SK-N-SH treated with all-trans-retinoic acid at 6 μM for 48 hours (cell line): Measurements from ENCODE around the gene PIP5K1C.

Experiments
- ARNTL ChIP-seq: fragments of 450-650 bp; formaldehyde crosslinking; IDR thresholded peaks from 2 replicates; pipeline ENCODE4 v1.5.0; 2020; ENCODE audit warnings: low read depth, mild to moderate bottlenecking, moderate library complexity, borderline replicate concordance
- CSDC2 ChIP-seq: fragments of 250-450 bp; sonication (Bioruptor Pico); IDR thresholded peaks from 2 replicates; pipeline ENCODE4 v1.5.0; 2020; ENCODE audit warnings: mild to moderate bottlenecking, moderate library complexity
- ESRRG ChIP-seq: fragments of 250-450 bp; sonication (Bioruptor Pico); IDR thresholded peaks from 2 replicates; pipeline ENCODE4 v1.6.1; 2021; ENCODE audit warnings: mild to moderate bottlenecking
- PATZ1 ChIP-seq: fragments of 250-450 bp; sonication (Bioruptor Pico); IDR thresholded peaks from 2 replicates; pipeline ENCODE4 v1.8.0; 2020; ENCODE audit warnings: mild to moderate bottlenecking, moderate library complexity, borderline replicate concordance
- POU6F1 ChIP-seq: fragments of 250-450 bp; sonication (Bioruptor Pico); IDR thresholded peaks from 2 replicates; pipeline ENCODE4 v1.8.0; 2021; ENCODE audit warnings: low read depth, mild to moderate bottlenecking, moderate library complexity, borderline replicate concordance
- PPARA ChIP-seq: fragments of 250-450 bp; sonication (Bioruptor Pico); IDR thresholded peaks from 2 replicates; pipeline ENCODE4 v1.5.0; 2020; ENCODE audit warnings: mild to moderate bottlenecking, borderline replicate concordance
- RARB ChIP-seq: fragments of 250-450 bp; sonication (Bioruptor Pico); IDR thresholded peaks from 2 replicates; pipeline ENCODE4 v1.8.0; 2021; ENCODE audit warnings: mild to moderate bottlenecking, moderate library complexity
- TCF4 ChIP-seq: fragments of 250-450 bp; sonication (Bioruptor Pico); IDR thresholded peaks from 2 replicates; pipeline ENCODE4 v1.8.0; 2021; ENCODE audit warnings: mild to moderate bottlenecking, moderate library complexity, borderline replicate concordance
- TOX ChIP-seq: fragments of 250-450 bp; sonication (Bioruptor Pico); IDR thresholded peaks from 2 replicates; pipeline ENCODE4 v1.8.0; 2021; ENCODE audit warnings: mild to moderate bottlenecking, moderate library complexity, borderline replicate concordance
- TSHZ2 ChIP-seq: fragments of 250-450 bp; sonication (Bioruptor Pico); IDR thresholded peaks from 2 replicates; pipeline ENCODE4 v1.5.0; 2020; ENCODE audit warnings: mild to moderate bottlenecking, moderate library complexity
- ZFP3 ChIP-seq: fragments of 250-450 bp; sonication (Bioruptor Pico); IDR thresholded peaks from 2 replicates; pipeline ENCODE4 v1.5.0; 2020; ENCODE audit warnings: mild to moderate bottlenecking, moderate library complexity
- ZFP30 ChIP-seq: fragments of 450-650 bp; formaldehyde crosslinking; IDR thresholded peaks from 2 replicates; pipeline ENCODE4 v1.5.0; 2022; ENCODE audit warnings: mild to moderate bottlenecking, moderate library complexity

GRCh38 chr19:3710265-3710812 lies 10.1 kb upstream of the PIP5K1C start:
- no peak for TF ChIP-seq ZFP3
- no peak for TF ChIP-seq TSHZ2 (CRISPR knock-in tag)
- TF ChIP-seq RARB (CRISPR knock-in tag) = no peak
- no peak for TF ChIP-seq ZFP30 (CRISPR knock-in tag)
- TF ChIP-seq POU6F1 (CRISPR knock-in tag) = no peak
- TF ChIP-seq ARNTL (CRISPR knock-in tag) = no peak
- TF ChIP-seq TCF4 = no peak
- TF ChIP-seq CSDC2 = no peak
- no peak for TF ChIP-seq PATZ1 (CRISPR knock-in tag)
- TF ChIP-seq ESRRG (CRISPR knock-in tag) = no peak
- TF ChIP-seq TOX (CRISPR knock-in tag) = no peak
- TF ChIP-seq PPARA (CRISPR knock-in tag) = no peak
